ENCODE measurements around the gene CD247. TPM values are rescaled to one million over a fixed set of nuclear protein-coding genes. Genes with fewer than 3 reads are reported as not detected.

CD247 gene
- total RNA-seq, 1 donor from 2014 or later, result 0.58 TPM

DNA sequence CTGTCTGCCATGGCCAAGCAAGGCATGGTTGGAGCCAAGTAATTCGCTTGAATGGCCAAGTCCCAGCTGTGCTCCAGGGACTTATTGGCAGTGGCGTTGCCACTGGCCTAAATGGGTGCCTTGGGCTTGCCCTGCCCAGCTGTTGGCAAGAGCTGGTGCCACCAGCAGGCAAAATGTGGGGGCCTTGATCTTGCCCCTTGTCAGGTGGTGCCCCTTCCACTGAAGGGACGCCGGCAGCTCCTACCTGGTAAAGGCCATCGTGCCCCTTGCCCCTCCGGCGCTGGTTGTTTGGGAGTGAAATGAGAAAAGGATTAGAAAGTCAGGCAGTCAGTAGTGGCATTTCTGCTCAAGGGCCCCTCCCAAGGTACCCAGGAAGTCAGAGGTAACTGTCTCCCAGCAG, 85.5 kb downstream of the CD247 start:
- peaks cover 14% of the 10 kb centered on the region for H3K27me3 Mint-ChIP-seq
- TF ChIP-seq, protein P1, sequence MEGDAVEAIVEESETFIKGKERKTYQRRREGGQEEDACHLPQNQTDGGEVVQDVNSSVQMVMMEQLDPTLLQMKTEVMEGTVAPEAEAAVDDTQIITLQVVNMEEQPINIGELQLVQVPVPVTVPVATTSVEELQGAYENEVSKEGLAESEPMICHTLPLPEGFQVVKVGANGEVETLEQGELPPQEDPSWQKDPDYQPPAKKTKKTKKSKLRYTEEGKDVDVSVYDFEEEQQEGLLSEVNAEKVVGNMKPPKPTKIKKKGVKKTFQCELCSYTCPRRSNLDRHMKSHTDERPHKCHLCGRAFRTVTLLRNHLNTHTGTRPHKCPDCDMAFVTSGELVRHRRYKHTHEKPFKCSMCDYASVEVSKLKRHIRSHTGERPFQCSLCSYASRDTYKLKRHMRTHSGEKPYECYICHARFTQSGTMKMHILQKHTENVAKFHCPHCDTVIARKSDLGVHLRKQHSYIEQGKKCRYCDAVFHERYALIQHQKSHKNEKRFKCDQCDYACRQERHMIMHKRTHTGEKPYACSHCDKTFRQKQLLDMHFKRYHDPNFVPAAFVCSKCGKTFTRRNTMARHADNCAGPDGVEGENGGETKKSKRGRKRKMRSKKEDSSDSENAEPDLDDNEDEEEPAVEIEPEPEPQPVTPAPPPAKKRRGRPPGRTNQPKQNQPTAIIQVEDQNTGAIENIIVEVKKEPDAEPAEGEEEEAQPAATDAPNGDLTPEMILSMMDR (conservative IDR thresholded peaks at IDR 0.05), result no peak
- DNase-seq (ENCODE audit: extremely low spot score, unreplicated experiment), result no peak
- peaks cover 13% of the 10 kb centered on the region for H3K4me1 Mint-ChIP-seq (ENCODE audit: unreplicated experiment)
- no peaks in the 10 kb centered on the region for H3K36me3 Mint-ChIP-seq
- no peak overlapping the region for H3K27ac Mint-ChIP-seq
- H3K9me3 Mint-ChIP-seq, result peaks cover 7% of the 10 kb centered on the region
- no peak overlapping the region for H3K4me3 Mint-ChIP-seq

DNA sequence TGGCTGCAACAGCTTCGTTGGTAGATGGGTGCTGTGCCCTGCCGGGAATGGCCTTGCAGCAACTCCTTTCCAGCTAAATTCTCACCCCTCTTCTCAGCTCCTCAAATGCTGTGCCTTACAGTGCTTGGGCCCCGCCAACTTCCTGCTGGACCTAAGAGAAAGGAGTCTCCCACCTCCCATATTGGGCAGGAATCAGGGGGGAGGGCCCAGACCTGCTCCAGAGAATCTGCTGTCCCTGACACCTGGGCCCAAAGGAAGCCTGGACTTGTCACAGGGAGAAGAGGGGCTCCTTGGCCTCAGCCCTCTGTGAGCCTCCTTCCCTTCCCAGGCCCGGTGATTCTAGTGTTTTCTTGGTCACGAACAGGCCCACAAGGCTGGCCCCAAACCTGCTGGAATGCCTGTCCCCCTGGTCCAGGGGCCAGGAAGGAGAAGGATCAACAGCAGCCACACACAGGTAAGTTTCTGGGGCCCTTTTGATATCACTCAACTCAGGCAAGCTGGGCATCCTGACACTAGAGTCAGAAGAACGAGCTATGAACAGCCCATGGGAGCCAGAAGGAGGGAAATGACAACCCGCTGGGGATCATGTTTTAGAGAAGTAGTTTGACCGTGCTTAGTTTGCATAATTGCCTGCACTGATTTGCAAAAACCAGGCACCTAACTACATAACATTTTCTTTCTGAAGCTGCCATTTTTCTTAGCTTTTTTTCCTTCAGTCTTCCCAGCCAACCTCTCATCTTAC, 86.2 kb downstream of the CD247 start:
- peaks cover 7% of the 10 kb centered on the region for H3K9me3 Mint-ChIP-seq
- peaks cover 13% of the 10 kb centered on the region for H3K4me1 Mint-ChIP-seq (ENCODE audit: unreplicated experiment)
- H3K4me3 Mint-ChIP-seq, result no peak overlapping the region
- TF ChIP-seq, protein P1 (conservative IDR thresholded peaks at IDR 0.05), result no peak
- H3K27ac Mint-ChIP-seq, result no peak overlapping the region
- peaks cover 10% of the 10 kb centered on the region for H3K27me3 Mint-ChIP-seq
- no peaks in the 10 kb centered on the region for H3K36me3 Mint-ChIP-seq
- no peak for DNase-seq (ENCODE audit: extremely low spot score, unreplicated experiment)

DNA sequence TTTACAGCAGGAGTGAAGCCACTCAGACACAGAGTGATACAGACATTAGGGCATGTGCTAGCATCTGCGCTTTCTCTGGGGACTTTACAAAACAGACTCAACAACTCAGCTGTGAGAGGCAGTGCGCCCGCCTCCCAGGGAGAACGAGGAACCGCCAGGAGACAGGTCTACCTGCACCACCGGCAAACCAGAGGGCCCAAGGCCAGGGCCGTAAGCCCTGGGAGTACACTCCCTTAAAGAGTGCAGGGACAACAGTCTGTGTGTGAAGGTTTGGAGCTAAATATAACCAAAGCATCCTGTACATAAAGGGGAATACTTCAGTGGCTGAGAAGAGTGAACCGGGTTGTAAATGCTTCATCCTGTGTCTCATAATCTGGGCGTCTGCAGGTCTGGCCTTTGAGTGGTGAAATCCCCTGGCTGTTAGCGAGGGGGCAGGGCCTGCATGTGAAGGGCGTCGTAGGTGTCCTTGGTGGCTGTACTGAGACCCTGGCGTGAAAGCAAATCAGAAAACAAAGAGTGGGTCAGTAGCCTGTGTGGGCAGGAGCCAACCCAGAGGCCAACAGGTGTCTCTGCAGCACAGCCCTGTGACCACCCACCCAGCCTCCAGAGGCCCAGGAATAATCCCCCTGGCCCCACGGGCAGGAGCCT, 86.9 kb downstream of the CD247 start:
- Mint-ChIP-seq H3K36me3 (no peaks in the 10 kb centered on the region), H3K4me1 (ENCODE audit: unreplicated experiment) (peaks cover 13% of the 10 kb centered on the region), H3K27me3 (peaks cover 4% of the 10 kb centered on the region)

DNA sequence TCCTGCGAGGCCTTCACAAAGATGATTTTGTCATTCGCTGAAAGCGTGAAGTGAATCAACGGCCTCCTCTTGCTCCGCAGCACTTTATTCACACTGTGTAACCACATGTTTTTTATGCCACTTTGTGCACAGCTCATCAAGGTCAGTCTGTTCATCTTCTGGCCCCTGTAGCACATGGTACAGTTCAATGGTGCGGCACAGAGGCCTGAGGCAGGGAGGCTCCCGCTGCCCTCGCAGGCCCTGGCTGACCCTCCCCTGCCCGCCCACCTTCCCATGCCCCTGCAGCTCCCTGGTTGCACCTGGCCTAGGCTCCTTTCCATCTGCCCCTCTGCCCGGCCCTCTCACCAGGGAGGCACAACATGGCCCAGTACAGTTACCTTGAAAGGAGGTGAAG, 87.5 kb downstream of the CD247 start:
- Mint-ChIP-seq H3K27ac (no peak overlapping the region), H3K4me1 (ENCODE audit: unreplicated experiment) (peaks cover 13% of the 10 kb centered on the region), H3K9me3 (no peaks in the 10 kb centered on the region), H3K27me3 (no peaks in the 10 kb centered on the region), H3K36me3 (no peaks in the 10 kb centered on the region), H3K4me3 (no peak overlapping the region)
- DNase-seq (ENCODE audit: extremely low spot score, unreplicated experiment), result no peak
- TF ChIP-seq, protein P1 (conservative IDR thresholded peaks at IDR 0.05), result no peak

More for the DNA sequence above, 86.9 kb downstream of the CD247 start:
- H3K4me3 Mint-ChIP-seq, result no peak overlapping the region
- H3K9me3 Mint-ChIP-seq, result peaks cover 4% of the 10 kb centered on the region
- TF ChIP-seq, protein P1 (conservative IDR thresholded peaks at IDR 0.05), result no peak
- no peak for DNase-seq (ENCODE audit: extremely low spot score, unreplicated experiment)
- no peak overlapping the region for H3K27ac Mint-ChIP-seq

DNA sequence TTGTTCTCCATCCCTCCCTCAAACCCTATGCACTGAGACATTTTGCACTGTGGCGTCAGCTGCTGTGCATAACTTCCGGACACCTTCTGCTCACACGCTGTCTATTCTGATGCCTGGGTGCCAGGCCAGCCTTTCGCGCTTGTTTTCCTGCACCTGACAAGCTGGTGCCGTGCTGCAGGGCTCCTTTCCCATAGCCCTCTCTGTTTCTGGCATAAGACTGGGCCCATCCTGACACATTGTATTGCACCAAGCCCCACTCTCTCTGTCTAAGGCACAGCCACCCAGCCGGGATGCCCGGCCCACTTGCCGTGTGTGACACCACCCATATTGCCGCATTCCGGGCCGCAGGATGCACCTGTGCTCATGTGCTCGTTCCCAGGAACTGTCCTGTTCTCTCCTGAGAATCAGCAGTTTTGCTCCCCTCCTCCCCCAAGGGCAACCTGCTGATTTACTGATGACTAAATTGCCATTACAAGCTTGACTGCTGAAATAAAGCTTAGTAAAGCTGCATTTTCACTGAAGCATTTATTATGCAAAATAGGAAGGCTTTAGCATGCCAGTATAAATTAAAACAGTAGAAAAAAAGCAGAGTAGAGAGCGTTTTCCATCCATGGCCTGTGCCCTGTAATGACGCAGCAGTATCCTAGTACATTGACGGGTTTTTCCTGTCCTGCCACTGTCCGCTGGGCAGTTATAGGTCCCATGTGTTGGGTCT, 88.0 kb downstream of the CD247 start:
- DNase-seq (ENCODE audit: extremely low spot score, unreplicated experiment), result no peak
- Mint-ChIP-seq H3K4me1 (ENCODE audit: unreplicated experiment) (peaks cover 13% of the 10 kb centered on the region), H3K4me3 (no peak overlapping the region), H3K27ac (no peak overlapping the region), H3K27me3 (no peaks in the 10 kb centered on the region), H3K9me3 (no peaks in the 10 kb centered on the region), H3K36me3 (no peaks in the 10 kb centered on the region)
- TF ChIP-seq, protein P1 (conservative IDR thresholded peaks at IDR 0.05), result no peak
